H1 (cell line): ENCODE data around the gene USH2A. TPM values are rescaled to one million over a fixed set of nuclear protein-coding genes. Genes with fewer than 3 reads are reported as not detected.

Experiments used
- CTCF ChIA-PET: fragments of 300-600 bp; sonication (Branson Sonifier 250); formaldehyde crosslinking; loops from one replicate; lab custom pipeline; 2021; ENCODE audit not compliant: partially characterized antibody; lab: Charles Lee
- POLR2A ChIA-PET: fragments of 300-600 bp; sonication (Branson Sonifier 250); formaldehyde crosslinking; loops from one replicate; lab custom pipeline; 2021; ENCODE audit warnings: inconsistent platforms; ENCODE audit not compliant: partially characterized antibody; lab: Charles Lee
- DNase-seq, 2 experiments: peaks; one replicate each; pipeline versions ENCODE4 v3.0.0 to v3.0.0-alpha.2; 2010 to 2022; ENCODE audit warnings: low spot score in 2 of 2, low read depth in 1 of 2, mixed read lengths in 1 of 2
- FAIRE-seq: peaks from 2 replicates; lab custom pipeline; 2011; peaks lifted over from hg19 to GRCh38; lab: Jason Lieb, UNC
- H2AFZ ChIP-seq: 2 replicates; pipeline ENCODE4 v1.8.1; 2012; ENCODE audit warnings: low read length, inconsistent platforms
- H2AK5ac ChIP-seq: 2 replicates; pipeline ENCODE4 v1.6.1; 2013; ENCODE audit warnings: low read depth, low read length
- H2BK120ac ChIP-seq: replicated peaks from 2 replicates; pipeline ENCODE3; 2013; ENCODE audit warnings: low read depth, low read length, inconsistent platforms
- H2BK12ac ChIP-seq: 2 replicates; pipeline ENCODE4 v1.6.1; 2013; ENCODE audit warnings: low read depth, low read length
- H2BK15ac ChIP-seq: 2 replicates; pipeline ENCODE4 v1.6.1; 2013; ENCODE audit warnings: low read length
- H2BK20ac ChIP-seq: 2 replicates; pipeline ENCODE4 v1.6.1; 2013; ENCODE audit warnings: low read length
- H2BK5ac ChIP-seq: 2 replicates; pipeline ENCODE4 v1.6.1; 2013; ENCODE audit warnings: low read depth, low read length
- H3K14ac ChIP-seq: 2 replicates; pipeline ENCODE4 v1.6.1; 2013; ENCODE audit warnings: inconsistent platforms; ENCODE audit not compliant: insufficient read length
- H3K18ac ChIP-seq: 2 replicates; pipeline ENCODE4 v1.6.1; 2013; ENCODE audit warnings: low read length; ENCODE audit errors: extremely low read depth
- H3K23ac ChIP-seq: 2 replicates; pipeline ENCODE4 v1.6.1; 2013; ENCODE audit warnings: inconsistent platforms; ENCODE audit not compliant: insufficient read length
- H3K23me2 ChIP-seq: 2 replicates; pipeline ENCODE4 v1.6.1; 2013; ENCODE audit warnings: low read depth, low read length
- H3K27ac ChIP-seq: 2 replicates; pipeline ENCODE4 v1.6.1; 2011; ENCODE audit warnings: low read depth, low read length, inconsistent platforms
- H3K27me3 ChIP-seq, 4 experiments: replicated peaks in 1 of 4; 1 replicate in 1 of 4; 2 replicates in 3 of 4; pipeline versions ENCODE4 v1.6.1 to v1.8.1; 2011 to 2013; ENCODE audit warnings: low read length in 3 of 4, mild to moderate bottlenecking in 3 of 4, inconsistent platforms in 2 of 4, mixed read lengths in 2 of 4, moderate library complexity in 1 of 4; ENCODE audit not compliant: control insufficient read depth in 3 of 4, insufficient read depth in 3 of 4; ENCODE audit errors: extremely low read depth in 1 of 4
- H3K36me3 ChIP-seq, 4 experiments: 2 replicates each; pipeline versions ENCODE4 v1.6.1 to v1.8.1; 2011 to 2013; ENCODE audit warnings: mild to moderate bottlenecking in 4 of 4, low read length in 3 of 4, moderate library complexity in 2 of 4, control low read depth in 1 of 4, inconsistent platforms in 1 of 4; ENCODE audit not compliant: insufficient read depth in 4 of 4, control insufficient read depth in 2 of 4
- H3K4ac ChIP-seq: replicated peaks from 2 replicates; pipeline ENCODE3; 2013; ENCODE audit warnings: low read length, low read depth, mixed read lengths, inconsistent platforms; ENCODE audit not compliant: insufficient read length
- H3K4me1 ChIP-seq, 4 experiments: replicated peaks in 1 of 4; 1 replicate in 1 of 4; 2 replicates in 3 of 4; pipeline versions ENCODE4 v1.6.1 to v1.8.1; 2011 to 2013; ENCODE audit warnings: low read length in 3 of 4, inconsistent platforms in 2 of 4, mixed read lengths in 1 of 4; ENCODE audit not compliant: insufficient read depth in 4 of 4, control insufficient read depth in 3 of 4
- H3K4me2 ChIP-seq, 2 experiments: 2 replicates each; pipeline versions ENCODE4 v1.6.1 to v1.8.1; 2011 to 2013; ENCODE audit warnings: low read depth in 2 of 2, low read length in 2 of 2, control low read depth in 1 of 2, inconsistent platforms in 1 of 2, mild to moderate bottlenecking in 1 of 2; ENCODE audit not compliant: insufficient read depth in 1 of 2
- H3K4me3 ChIP-seq, 4 experiments: fragments of 200-600, 300-600 bp in 1 of 4; sonication (generic), shearing (Covaris generic), sonication (Bioruptor Twin) in 1 of 4; 2 replicates each; pipeline versions ENCODE4 v1.5.1 to v1.8.1; 2011 to 2016; ENCODE audit warnings: low read length in 4 of 4, low read depth in 3 of 4, control low read depth in 2 of 4, inconsistent platforms in 2 of 4, mild to moderate bottlenecking in 2 of 4, mixed read lengths in 1 of 4, moderate library complexity in 1 of 4; ENCODE audit not compliant: insufficient read depth in 2 of 4; ENCODE audit errors: extremely low read depth in 1 of 4
- H3K56ac ChIP-seq: replicated peaks from 2 replicates; pipeline ENCODE3; 2013; ENCODE audit warnings: low read depth, mild to moderate bottlenecking, mixed read lengths, low read length, inconsistent platforms; ENCODE audit not compliant: insufficient read length
- H3K79me1 ChIP-seq: 2 replicates; pipeline ENCODE4 v1.6.1; 2013; ENCODE audit warnings: low read depth, low read length, control low read depth
- H3K79me2 ChIP-seq, 2 experiments: 2 replicates each; pipeline versions ENCODE4 v1.6.1 to v1.8.1; 2012 to 2013; ENCODE audit warnings: low read length in 2 of 2, mild to moderate bottlenecking in 2 of 2, inconsistent platforms in 1 of 2; ENCODE audit not compliant: insufficient read depth in 2 of 2, control insufficient read depth in 1 of 2
- H3K9ac ChIP-seq, 4 experiments: replicated peaks in 1 of 4; 1 replicate in 1 of 4; 2 replicates in 3 of 4; pipeline versions ENCODE4 v1.6.1 to v1.8.1; 2011 to 2013; ENCODE audit warnings: low read depth in 3 of 4, low read length in 3 of 4, control low read depth in 2 of 4, mild to moderate bottlenecking in 2 of 4, moderate library complexity in 2 of 4, inconsistent platforms in 1 of 4; ENCODE audit errors: extremely low read depth in 1 of 4
- H3K9me3 ChIP-seq, 2 experiments: 2 replicates each; pipeline versions ENCODE4 v1.6.1 to v1.8.1; 2012 to 2013; ENCODE audit warnings: mild to moderate bottlenecking in 2 of 2, moderate library complexity in 2 of 2, control low read depth in 1 of 2, inconsistent platforms in 1 of 2, low read depth in 1 of 2, low read length in 1 of 2, mixed read lengths in 1 of 2; ENCODE audit not compliant: insufficient read depth in 2 of 2
- H4K20me1 ChIP-seq, 2 experiments: replicated peaks in 1 of 2; 2 replicates each; pipeline versions ENCODE3 to v1.8.1; 2011 to 2013; ENCODE audit warnings: inconsistent platforms in 2 of 2, low read length in 2 of 2, mild to moderate bottlenecking in 1 of 2; ENCODE audit not compliant: insufficient read depth in 2 of 2, control insufficient read depth in 1 of 2
- H4K5ac ChIP-seq: 2 replicates; pipeline ENCODE4 v1.6.1; 2013; ENCODE audit warnings: low read length, low read depth, mixed read lengths, inconsistent platforms; ENCODE audit not compliant: insufficient read length
- H4K8ac ChIP-seq: 2 replicates; pipeline ENCODE4 v1.8.0; 2013; ENCODE audit warnings: mild to moderate bottlenecking, moderate library complexity, low read length, inconsistent platforms; ENCODE audit not compliant: insufficient read depth; ENCODE audit errors: extremely low read depth
- H4K91ac ChIP-seq: replicated peaks from 2 replicates; pipeline ENCODE3; 2013; ENCODE audit warnings: low read length, mixed read lengths, inconsistent platforms; ENCODE audit not compliant: insufficient read length
- CTBP2 ChIP-seq: IDR thresholded peaks from 2 replicates; pipeline ENCODE4 v1.7.0; 2011; ENCODE audit warnings: borderline replicate concordance, mild to moderate bottlenecking, moderate library complexity, mixed read lengths, low read length; ENCODE audit not compliant: insufficient read depth, insufficient read length
- JUND ChIP-seq: IDR thresholded peaks from 2 replicates; pipeline ENCODE4 v1.6.1; 2011; ENCODE audit warnings: mild to moderate bottlenecking, improper control_type of control experiment, low read length
- POLR2A ChIP-seq, 2 experiments: IDR thresholded peaks; 1 replicate in 1 of 2; 2 replicates in 1 of 2; pipeline ENCODE4 v1.6.1; 2011; ENCODE audit warnings: low read depth in 2 of 2, low read length in 2 of 2, mild to moderate bottlenecking in 2 of 2; ENCODE audit errors: control extremely low read depth in 1 of 2
- SP2 ChIP-seq: IDR thresholded peaks from 2 replicates; pipeline ENCODE4 v1.6.1; 2012; ENCODE audit warnings: mild to moderate bottlenecking, low read length, inconsistent platforms
- SP4 ChIP-seq: IDR thresholded peaks from 2 replicates; pipeline ENCODE4 v1.6.1; 2012; ENCODE audit warnings: low read length, inconsistent platforms
- SRF ChIP-seq: IDR thresholded peaks from 2 replicates; pipeline ENCODE4 v1.6.1; 2011; ENCODE audit warnings: mild to moderate bottlenecking, low read depth, low read length, moderate library complexity
- WGBS, 2 experiments: shearing (Covaris generic) in 1 of 2; methylation state at CpG; one replicate each; pipeline versions ENCODE4 v1.1.6 to v1.1.7; 2013 to 2015; ENCODE audit warnings: low lambda C conversion rate in 2 of 2, mixed read lengths in 2 of 2, inconsistent platforms in 1 of 2, low coverage in 1 of 2, missing lambda C conversion rate in 1 of 2; ENCODE audit not compliant: insufficient replicate concordance in 2 of 2, insufficient coverage in 1 of 2, insufficient read length in 1 of 2; ENCODE audit errors: extremely low coverage in 1 of 2, missing lambda C conversion rate in 1 of 2; 5-methylcytosine and 5-hydroxymethylcytosine counted together
- polyA plus RNA-seq, 7 experiments: library from polyadenylated mRNA; depleted of rRNA in 3 of 7; stranded (reverse) in 5 of 7; unstranded in 2 of 7; fragments of >200 nt in 5 of 7; fragments of 200-250 nt in 2 of 7; gene quantifications; 1 replicate in 5 of 7; 2 replicates in 1 of 7; 4 replicates in 1 of 7; pipeline versions ENCODE4 v1.2.1 to v1.2.3, GENCODE V29; 2011 to 2013; ENCODE audit warnings: missing spikeins in 2 of 7, mixed read lengths in 2 of 7
- total RNA-seq: library from RNA; stranded (reverse); fragmentation: NEBNext Ultra II Directional; extraction: Animal tissue kit (Norgen Biotek cat#: 25700); gene quantifications from 2 replicates; pipeline ENCODE4 v1.2.1, GENCODE V29; 2021

USH2A gene
- total and polyA plus RNA-seq, 2 of the 8 experiments (the other 6 are each of a cell fraction or from before 2014, with no cell fraction given): 0.02 to 0.17 TPM

- no peak for TF ChIP-seq CTBP2
- no peak for TF ChIP-seq SP2
- no peak for TF ChIP-seq SP4
- TF ChIP-seq JUND: no peak
- no peak for TF ChIP-seq SRF
- TF ChIP-seq POLR2A (IDR thresholded peaks at IDR 0.05; ENCODE audit: control extremely low read depth in 1 of 2, low read depth in 2 of 2, low read length in 2 of 2): no peak
- Histone ChIP-seq H3K56ac (no peak overlapping the region), H2BK5ac (no peak overlapping the region), H3K79me2 (no peaks in the 10 kb centered on the region), H4K91ac (no peak overlapping the region), H2BK20ac (no peak overlapping the region), H2BK15ac (no peak overlapping the region), H3K27me3 (no peaks in the 10 kb centered on the region), H2BK12ac (no peak overlapping the region), H4K8ac (no peak overlapping the region), H2AFZ (no peak overlapping the region), H3K36me3 (no peaks in the 10 kb centered on the region), H3K79me1 (no peaks in the 10 kb centered on the region), H3K4me2 (no peak overlapping the region), H3K18ac (no peak overlapping the region), H4K5ac (no peak overlapping the region), H3K4me1 (no peaks in the 10 kb centered on the region; a peak in 1 of 7 replicates), H2AK5ac (no peak overlapping the region), H4K20me1 (no peaks in the 10 kb centered on the region), H3K4me3 (no peak overlapping the region), H3K9ac (no peak overlapping the region), H3K27ac (no peak overlapping the region), H3K23me2 (no peaks in the 10 kb centered on the region), H2BK120ac (no peak overlapping the region), H3K9me3 (no peaks in the 10 kb centered on the region), H3K14ac (no peak overlapping the region), H3K4ac (no peak overlapping the region), H3K23ac (no peak overlapping the region)
- DNase-seq (no peak), FAIRE-seq (no peak)
- WGBS, 2 experiments: 85% methylated on average over 2 of the region's 2 CpGs; no CpG with 5 or more reads in 1 of the 2 experiments
- ChIA-PET POLR2A (no interaction called here), CTCF (interaction anchor here (0.6 kb wide), 1 partner anchor 456 kb away, joined by 3 read pairs; no protein-coding TSS in a partner anchor)
Observed at GRCh38 chr1:216270086-216270773, 153.0 kb downstream of the USH2A start.
